IMR-90 (cell line): ENCODE data around the gene ZNF132. TPM values are rescaled to one million over a fixed set of nuclear protein-coding genes. Genes with fewer than 3 reads are reported as not detected.
A peak's percentile ranks its signal among the peaks of the same experiment; 100 is the strongest.

Experiments
- ATAC-seq: fragments of 200-7000 bp; cut with Tn5 transposase; 2 replicates; pipeline ENCODE4 v1.9.1; 2020; ENCODE audit warnings: low read depth, mild to moderate bottlenecking, moderate library complexity
- BruUV-seq: library from RNA; stranded (reverse); fragments of 400-500 nt; replicated peaks from 2 replicates; lab custom pipeline; 2021; lab: Mats Ljungman, UMichigan
- CTCF ChIA-PET: fragments of 300-600 bp; formaldehyde crosslinking; extraction: SDS; loops from one replicate; lab custom pipeline; 2021; ENCODE audit warnings: antibody characterized with exemption; lab: Yijun Ruan, JAX
- POLR2A ChIA-PET: fragments of 300-600 bp; sonication (Branson Sonifier 250); formaldehyde crosslinking; loops from one replicate; lab custom pipeline; 2022; ENCODE audit warnings: antibody characterized with exemption; ENCODE audit not compliant: unreplicated experiment; lab: Charles Lee
- DNase-seq: peaks from one replicate; pipeline ENCODE4 v3.0.0; 2013
- H2AFZ ChIP-seq: replicated peaks from 2 replicates; pipeline ENCODE3; 2013; ENCODE audit warnings: low read length, mild to moderate bottlenecking; ENCODE audit not compliant: poor library complexity
- H2AK5ac ChIP-seq: 2 replicates; pipeline ENCODE4 v1.6.1; 2013; ENCODE audit warnings: low read depth, low read length, inconsistent platforms
- H2AK9ac ChIP-seq: replicated peaks from 2 replicates; pipeline ENCODE3; 2013; ENCODE audit warnings: mild to moderate bottlenecking, low read depth, low read length, moderate library complexity; ENCODE audit not compliant: poor library complexity
- H2BK120ac ChIP-seq: 2 replicates; pipeline ENCODE4 v1.6.1; 2013; ENCODE audit warnings: low read depth, low read length, inconsistent platforms
- H2BK15ac ChIP-seq: 3 replicates; pipeline ENCODE4 v1.6.1; 2013; ENCODE audit warnings: low read depth, low read length, inconsistent platforms
- H2BK20ac ChIP-seq: 2 replicates; pipeline ENCODE4 v1.6.1; 2013; ENCODE audit warnings: low read depth, mild to moderate bottlenecking, inconsistent platforms, low read length, moderate library complexity
- H2BK5ac ChIP-seq: 2 replicates; pipeline ENCODE4 v1.6.1; 2013; ENCODE audit warnings: mild to moderate bottlenecking, low read depth, low read length, inconsistent platforms; ENCODE audit not compliant: poor library complexity, severe bottlenecking
- H3K14ac ChIP-seq: replicated peaks from 2 replicates; pipeline ENCODE4 v1.6.1; 2013; ENCODE audit warnings: low read depth, low read length, inconsistent platforms
- H3K18ac ChIP-seq: 2 replicates; pipeline ENCODE4 v1.6.1; 2013; ENCODE audit warnings: low read depth, low read length, control low read depth
- H3K23ac ChIP-seq: 2 replicates; pipeline ENCODE4 v1.6.1; 2013; ENCODE audit warnings: low read depth, low read length, inconsistent platforms
- H3K27ac ChIP-seq: 2 replicates; pipeline ENCODE4 v1.5.1; 2013; ENCODE audit warnings: mild to moderate bottlenecking, control low read depth, low read length; ENCODE audit not compliant: insufficient read depth
- H3K27me3 ChIP-seq: 2 replicates; pipeline ENCODE4 v1.6.1; 2013; ENCODE audit warnings: low read length; ENCODE audit not compliant: control insufficient read depth, insufficient read depth
- H3K36me3 ChIP-seq: 2 replicates; pipeline ENCODE4 v1.6.1; 2013; ENCODE audit warnings: low read length, mixed read lengths; ENCODE audit not compliant: control insufficient read depth, insufficient read depth
- H3K4ac ChIP-seq: 2 replicates; pipeline ENCODE4 v1.6.1; 2013; ENCODE audit warnings: low read depth, low read length, inconsistent platforms
- H3K4me1 ChIP-seq: 2 replicates; pipeline ENCODE4 v1.6.1; 2013; ENCODE audit warnings: low read length, mixed read lengths; ENCODE audit not compliant: control insufficient read depth, insufficient read depth
- H3K4me2 ChIP-seq: 2 replicates; pipeline ENCODE4 v1.6.1; 2013; ENCODE audit warnings: low read depth, mild to moderate bottlenecking, control low read depth, low read length, moderate library complexity
- H3K4me3 ChIP-seq: 2 replicates; pipeline ENCODE4 v1.5.1; 2013; ENCODE audit warnings: low read depth, mild to moderate bottlenecking, control low read depth, low read length, moderate library complexity; ENCODE audit not compliant: insufficient read depth
- H3K56ac ChIP-seq: 2 replicates; pipeline ENCODE4 v1.6.1; 2013; ENCODE audit warnings: low read length, inconsistent platforms; ENCODE audit not compliant: insufficient read depth; ENCODE audit errors: extremely low read depth
- H3K79me1 ChIP-seq, 2 experiments: 2 replicates each; pipeline ENCODE4 v1.6.1; 2013; ENCODE audit warnings: low read length in 2 of 2, inconsistent platforms in 1 of 2, low read depth in 1 of 2
- H3K9ac ChIP-seq: 2 replicates; pipeline ENCODE4 v1.6.1; 2013; ENCODE audit warnings: low read depth, low read length, control low read depth
- H3K9me1 ChIP-seq: 2 replicates; pipeline ENCODE4 v1.6.1; 2013; ENCODE audit warnings: low read length, inconsistent platforms; ENCODE audit not compliant: insufficient read depth
- H3K9me3 ChIP-seq: 2 replicates; pipeline ENCODE4 v1.6.1; 2013; ENCODE audit warnings: low read length; ENCODE audit not compliant: control insufficient read depth, insufficient read depth
- H4K20me1 ChIP-seq: 2 replicates; pipeline ENCODE4 v1.6.1; 2013; ENCODE audit warnings: low read length, inconsistent platforms; ENCODE audit not compliant: insufficient read depth
- H4K5ac ChIP-seq: 2 replicates; pipeline ENCODE4 v1.6.1; 2013; ENCODE audit warnings: mild to moderate bottlenecking, low read depth, low read length, control low read depth
- H4K8ac ChIP-seq, 2 experiments: 2 replicates each; pipeline ENCODE4 v1.6.1; 2013; ENCODE audit warnings: low read depth in 2 of 2, low read length in 2 of 2, control low read depth in 1 of 2, inconsistent platforms in 1 of 2
- H4K91ac ChIP-seq: 2 replicates; pipeline ENCODE4 v1.6.1; 2013; ENCODE audit warnings: low read depth, low read length, inconsistent platforms; ENCODE audit not compliant: insufficient read depth
- BHLHE40 ChIP-seq: fragments of 150-350 bp; IDR thresholded peaks from 2 replicates; pipeline ENCODE4 v1.6.1; 2016; ENCODE audit warnings: mild to moderate bottlenecking, low read depth, low read length
- CEBPB ChIP-seq: IDR thresholded peaks from 2 replicates; pipeline ENCODE4 v1.6.1; 2012; ENCODE audit warnings: low read depth, low read length, improper control_type of control experiment
- CHD1 ChIP-seq: IDR thresholded peaks from 2 replicates; pipeline ENCODE4 v1.6.1; 2012; ENCODE audit warnings: low read depth, low read length, improper control_type of control experiment
- FOS ChIP-seq: fragments of 150-350 bp; IDR thresholded peaks from 2 replicates; pipeline ENCODE4 v1.6.1; 2016; ENCODE audit warnings: low read depth, low read length
- MAFK ChIP-seq: IDR thresholded peaks from 2 replicates; pipeline ENCODE4 v1.6.1; 2012; ENCODE audit warnings: low read depth, low read length, improper control_type of control experiment
- MAZ ChIP-seq: IDR thresholded peaks from 2 replicates; pipeline ENCODE4 v1.6.1; 2012; ENCODE audit warnings: low read depth, mild to moderate bottlenecking, low read length, improper control_type of control experiment, moderate library complexity, borderline replicate concordance
- MXI1 ChIP-seq: IDR thresholded peaks from 2 replicates; pipeline ENCODE4 v1.6.1; 2012; ENCODE audit warnings: low read depth, mild to moderate bottlenecking, low read length, moderate library complexity, borderline replicate concordance
- NFE2L2 ChIP-seq: fragments of 150-350 bp; IDR thresholded peaks from 2 replicates; pipeline ENCODE4 v1.6.1; 2016; ENCODE audit warnings: low read depth, mild to moderate bottlenecking, low read length
- POLR2A ChIP-seq: IDR thresholded peaks from 2 replicates; pipeline ENCODE4 v1.6.1; 2012; ENCODE audit warnings: mild to moderate bottlenecking, low read depth, low read length
- RAD21 ChIP-seq: IDR thresholded peaks from 2 replicates; pipeline ENCODE4 v1.6.1; 2012; ENCODE audit warnings: low read length, improper control_type of control experiment
- RCOR1 ChIP-seq: IDR thresholded peaks from 2 replicates; pipeline ENCODE4 v1.6.1; 2012; ENCODE audit warnings: mild to moderate bottlenecking, low read length, improper control_type of control experiment; ENCODE audit not compliant: insufficient replicate concordance
- RFX5 ChIP-seq: IDR thresholded peaks from 2 replicates; pipeline ENCODE4 v1.8.0; 2012; ENCODE audit warnings: low read depth, mild to moderate bottlenecking, low read length, moderate library complexity
- SMC3 ChIP-seq: fragments of 150-350 bp; IDR thresholded peaks from 2 replicates; pipeline ENCODE4 v1.6.1; 2016; ENCODE audit warnings: low read depth, mild to moderate bottlenecking, antibody characterized with exemption, low read length, moderate library complexity
- WGBS, 2 experiments: methylation state at CpG; one replicate each; pipeline versions ENCODE4 v1.1.5 to v1.1.7; 2013; ENCODE audit warnings: missing lambda C conversion rate in 2 of 2; ENCODE audit not compliant: insufficient read length in 1 of 2; ENCODE audit errors: extremely low coverage in 2 of 2; 5-methylcytosine and 5-hydroxymethylcytosine counted together
- dilution Hi-C: fragments of 300-500 bp; cut with HindIII; formaldehyde crosslinking; loops from one replicate; pipeline ENCODE4 v1.14.3; 2018; ENCODE audit warnings: low sequenced_read_pairs; ENCODE audit not compliant: unreplicated experiment
- in situ Hi-C: fragments of 300-500 bp; cut with MboI; formaldehyde crosslinking; loops from 3 replicates; pipeline ENCODE4 v1.14.3; 2019; ENCODE audit warnings: low sequenced_read_pairs, inconsistent platforms, mixed read lengths
- intact Hi-C: fragments of 100-400 bp; cut with micrococcal nuclease; formaldehyde crosslinking; loops from 2 replicates; pipeline ENCODE4 v1.10.0; 2022
- polyA plus RNA-seq, 3 experiments: library from polyadenylated mRNA; depleted of rRNA; stranded (reverse); fragments of >200 nt; gene quantifications; 2 replicates each; pipeline ENCODE4 v1.2.3, GENCODE V29; 2012; ENCODE audit warnings: low replicate concordance in 1 of 3
- total RNA-seq: library from RNA; depleted of rRNA; stranded (reverse); fragments of >200 nt; gene quantifications from 2 replicates; pipeline ENCODE4 v1.2.3, GENCODE V29; 2012
- TF ChIP-seq, protein P1 (sequence below): fragments of 150-350 bp; IDR thresholded peaks from 2 replicates; pipeline ENCODE4 v1.6.1; 2016; ENCODE audit warnings: low read depth, mild to moderate bottlenecking, low read length, moderate library complexity, borderline replicate concordance
- TF ChIP-seq, protein P2 (sequence below): fragments of 150-350 bp; IDR thresholded peaks from 2 replicates; pipeline ENCODE4 v1.6.1; 2017; ENCODE audit warnings: mild to moderate bottlenecking, antibody characterized with exemption, low read length, low read depth
- TF ChIP-seq, protein P3 (sequence below): conservative IDR thresholded peaks from 2 replicates; pipeline ENCODE4 v1.5.1; 2012; ENCODE audit warnings: mild to moderate bottlenecking, low read depth, low read length, improper control_type of control experiment

The ZNF132 gene
- total and polyA plus RNA-seq, 2 of the 4 experiments (the other 2 are of a cell fraction) = 2.4 to 13.6 TPM

DNA sequence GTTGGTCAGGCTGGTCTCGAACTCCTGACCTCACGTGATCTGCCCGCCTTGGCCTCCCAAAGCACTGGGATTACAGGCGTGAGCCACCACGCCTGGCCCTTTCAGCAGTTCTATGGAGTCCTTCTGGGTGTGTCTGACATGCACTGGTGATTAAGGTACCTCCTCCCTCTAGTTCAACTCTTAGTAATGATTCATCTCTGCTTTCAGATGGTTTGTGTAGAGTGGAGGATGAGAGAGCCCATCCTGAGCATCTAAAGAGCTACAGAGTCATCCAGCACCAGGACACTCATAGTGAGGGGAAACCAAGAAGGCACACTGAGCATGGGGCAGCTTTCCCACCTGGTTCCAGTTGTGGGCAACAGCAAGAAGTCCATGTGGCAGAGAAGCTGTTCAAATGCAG lies 23.3 kb downstream of the ZNF132 start:
- dilution Hi-C loops = no loop called here
- 96% methylated on average over 5 of the region's 5 CpGs; no CpG with 5 or more reads in 1 of the 2 experiments for WGBS, 2 experiments
- BruUV-seq = no TSS peak

More for the DNA sequence above, 23.3 kb downstream of the ZNF132 start:
- H3K4me2 ChIP-seq = no peak overlapping the region
- H2BK15ac ChIP-seq = no peak overlapping the region
- H3K56ac ChIP-seq = no peak overlapping the region
- H2AK9ac ChIP-seq = no peak overlapping the region
- in situ Hi-C loops (no loop called here), intact Hi-C loops (no loop called here)
- no peak for DNase-seq
- H4K5ac ChIP-seq = no peak overlapping the region
- no peak overlapping the region for H3K18ac ChIP-seq
- H3K9ac ChIP-seq = no peak overlapping the region
- H4K20me1 ChIP-seq = no peaks in the 10 kb centered on the region
- H2BK5ac ChIP-seq = no peak overlapping the region
- H3K36me3 ChIP-seq = peaks cover 49% of the 10 kb centered on the region
- ChIA-PET POLR2A (no interaction called here), CTCF (no interaction called here)
- H3K9me1 ChIP-seq = no peaks in the 10 kb centered on the region
- H2AFZ ChIP-seq = no peak overlapping the region
- peaks cover 22% of the 10 kb centered on the region for H3K9me3 ChIP-seq
- H2BK20ac ChIP-seq = no peak overlapping the region
- TF ChIP-seq NFE2L2 = no peak
- no peak for TF ChIP-seq RCOR1
- TF ChIP-seq CEBPB = no peak
- no peak for TF ChIP-seq POLR2A
- no peak for TF ChIP-seq MAFK
- TF ChIP-seq MXI1 = no peak
- no peak for TF ChIP-seq RFX5
- TF ChIP-seq, protein P1, sequence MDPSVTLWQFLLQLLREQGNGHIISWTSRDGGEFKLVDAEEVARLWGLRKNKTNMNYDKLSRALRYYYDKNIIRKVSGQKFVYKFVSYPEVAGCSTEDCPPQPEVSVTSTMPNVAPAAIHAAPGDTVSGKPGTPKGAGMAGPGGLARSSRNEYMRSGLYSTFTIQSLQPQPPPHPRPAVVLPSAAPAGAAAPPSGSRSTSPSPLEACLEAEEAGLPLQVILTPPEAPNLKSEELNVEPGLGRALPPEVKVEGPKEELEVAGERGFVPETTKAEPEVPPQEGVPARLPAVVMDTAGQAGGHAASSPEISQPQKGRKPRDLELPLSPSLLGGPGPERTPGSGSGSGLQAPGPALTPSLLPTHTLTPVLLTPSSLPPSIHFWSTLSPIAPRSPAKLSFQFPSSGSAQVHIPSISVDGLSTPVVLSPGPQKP = no peak
- no peak for TF ChIP-seq CHD1
- no peak for TF ChIP-seq MAZ
- no peak for TF ChIP-seq SMC3
- TF ChIP-seq, protein P2, sequence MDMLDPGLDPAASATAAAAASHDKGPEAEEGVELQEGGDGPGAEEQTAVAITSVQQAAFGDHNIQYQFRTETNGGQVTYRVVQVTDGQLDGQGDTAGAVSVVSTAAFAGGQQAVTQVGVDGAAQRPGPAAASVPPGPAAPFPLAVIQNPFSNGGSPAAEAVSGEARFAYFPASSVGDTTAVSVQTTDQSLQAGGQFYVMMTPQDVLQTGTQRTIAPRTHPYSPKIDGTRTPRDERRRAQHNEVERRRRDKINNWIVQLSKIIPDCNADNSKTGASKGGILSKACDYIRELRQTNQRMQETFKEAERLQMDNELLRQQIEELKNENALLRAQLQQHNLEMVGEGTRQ = no peak
- TF ChIP-seq, protein P3, sequence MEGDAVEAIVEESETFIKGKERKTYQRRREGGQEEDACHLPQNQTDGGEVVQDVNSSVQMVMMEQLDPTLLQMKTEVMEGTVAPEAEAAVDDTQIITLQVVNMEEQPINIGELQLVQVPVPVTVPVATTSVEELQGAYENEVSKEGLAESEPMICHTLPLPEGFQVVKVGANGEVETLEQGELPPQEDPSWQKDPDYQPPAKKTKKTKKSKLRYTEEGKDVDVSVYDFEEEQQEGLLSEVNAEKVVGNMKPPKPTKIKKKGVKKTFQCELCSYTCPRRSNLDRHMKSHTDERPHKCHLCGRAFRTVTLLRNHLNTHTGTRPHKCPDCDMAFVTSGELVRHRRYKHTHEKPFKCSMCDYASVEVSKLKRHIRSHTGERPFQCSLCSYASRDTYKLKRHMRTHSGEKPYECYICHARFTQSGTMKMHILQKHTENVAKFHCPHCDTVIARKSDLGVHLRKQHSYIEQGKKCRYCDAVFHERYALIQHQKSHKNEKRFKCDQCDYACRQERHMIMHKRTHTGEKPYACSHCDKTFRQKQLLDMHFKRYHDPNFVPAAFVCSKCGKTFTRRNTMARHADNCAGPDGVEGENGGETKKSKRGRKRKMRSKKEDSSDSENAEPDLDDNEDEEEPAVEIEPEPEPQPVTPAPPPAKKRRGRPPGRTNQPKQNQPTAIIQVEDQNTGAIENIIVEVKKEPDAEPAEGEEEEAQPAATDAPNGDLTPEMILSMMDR = no peak
- no peak for TF ChIP-seq BHLHE40
- no peak for TF ChIP-seq RAD21
- no peak for TF ChIP-seq FOS
- no peak overlapping the region for H3K27ac ChIP-seq
- ATAC-seq = peak; percentile 27; the same call in 1 of the 2 replicates
- no peak overlapping the region for H3K4ac ChIP-seq
- H3K27me3 ChIP-seq = no peaks in the 10 kb centered on the region
- H2BK120ac ChIP-seq = no peak overlapping the region
- H3K4me3 ChIP-seq = no peak overlapping the region
- H3K4me1 ChIP-seq = no peaks in the 10 kb centered on the region
- H2AK5ac ChIP-seq = no peak overlapping the region
- H3K79me1 ChIP-seq = peaks cover 23 to 32% of the 10 kb centered on the region in 2 experiments
- H3K14ac ChIP-seq = no peak overlapping the region
- no peak overlapping the region for H4K8ac ChIP-seq
- H3K23ac ChIP-seq = no peak overlapping the region
- H4K91ac ChIP-seq = no peak overlapping the region
